H9 (cell line): Measurements from ENCODE around the gene SNX30. TPM values are rescaled to one million over a fixed set of nuclear protein-coding genes. Genes with fewer than 3 reads are reported as not detected.
A peak's percentile ranks its signal among the peaks of the same experiment; 100 is the strongest.

Source experiments
- DNase-seq: peaks from one replicate; pipeline ENCODE4 v3.0.0-alpha.2; 2017
- H2AFZ ChIP-seq: one replicate; pipeline ENCODE4 v1.6.1; 2013; ENCODE audit warnings: mild to moderate bottlenecking, low read length, control low read depth, moderate library complexity
- H2AK5ac ChIP-seq: 2 replicates; pipeline ENCODE4 v1.6.1; 2013; ENCODE audit warnings: low read length, control low read depth, mixed read lengths; ENCODE audit not compliant: insufficient read length
- H2BK120ac ChIP-seq: one replicate; pipeline ENCODE4 v1.6.1; 2013; ENCODE audit warnings: low read depth, mild to moderate bottlenecking, low read length, control low read depth, inconsistent platforms; ENCODE audit not compliant: poor library complexity, severe bottlenecking
- H2BK12ac ChIP-seq: 2 replicates; pipeline ENCODE4 v1.6.1; 2013; ENCODE audit warnings: low read length, control low read depth, mixed read lengths, low read depth; ENCODE audit not compliant: insufficient read length
- H2BK15ac ChIP-seq: 2 replicates; pipeline ENCODE4 v1.6.1; 2013; ENCODE audit warnings: low read depth, low read length, control low read depth
- H2BK20ac ChIP-seq: one replicate; pipeline ENCODE4 v1.6.1; 2013; ENCODE audit warnings: low read depth, mild to moderate bottlenecking, low read length, control low read depth, inconsistent platforms; ENCODE audit not compliant: poor library complexity, severe bottlenecking
- H2BK5ac ChIP-seq: 2 replicates; pipeline ENCODE4 v1.6.1; 2013; ENCODE audit warnings: low read length, control low read depth, mixed read lengths; ENCODE audit not compliant: insufficient read length
- H3K14ac ChIP-seq: 2 replicates; pipeline ENCODE4 v1.6.1; 2013; ENCODE audit warnings: low read length, control low read depth; ENCODE audit not compliant: insufficient read depth
- H3K18ac ChIP-seq: 2 replicates; pipeline ENCODE4 v1.6.1; 2013; ENCODE audit warnings: low read depth, mild to moderate bottlenecking, mixed read lengths, low read length, control low read depth; ENCODE audit not compliant: insufficient read length
- H3K23ac ChIP-seq: 2 replicates; pipeline ENCODE4 v1.6.1; 2013; ENCODE audit warnings: low read length, control low read depth, mixed read lengths, low read depth; ENCODE audit not compliant: insufficient read length
- H3K23me2 ChIP-seq: 2 replicates; pipeline ENCODE4 v1.6.1; 2013; ENCODE audit warnings: low read depth, mild to moderate bottlenecking, mixed read lengths, low read length, control low read depth; ENCODE audit not compliant: insufficient read length, poor library complexity, severe bottlenecking
- H3K27ac ChIP-seq: 2 replicates; pipeline ENCODE4 v1.5.1; 2013; ENCODE audit warnings: low read length, control low read depth, mixed read lengths, low read depth; ENCODE audit not compliant: insufficient read length
- H3K27me3 ChIP-seq: 2 replicates; pipeline ENCODE4 v1.6.1; 2013; ENCODE audit warnings: low read length, control low read depth, inconsistent platforms; ENCODE audit not compliant: insufficient read depth
- H3K4ac ChIP-seq: 2 replicates; pipeline ENCODE4 v1.6.1; 2013; ENCODE audit warnings: low read depth, mild to moderate bottlenecking, control low read depth, inconsistent platforms, low read length, moderate library complexity
- H3K4me1 ChIP-seq: 2 replicates; pipeline ENCODE4 v1.6.1; 2013; ENCODE audit warnings: low read length, control low read depth, inconsistent platforms; ENCODE audit not compliant: insufficient read depth
- H3K4me2 ChIP-seq: 2 replicates; pipeline ENCODE4 v1.6.1; 2013; ENCODE audit warnings: low read length, control low read depth, mixed read lengths; ENCODE audit not compliant: insufficient read length, insufficient read depth
- H3K56ac ChIP-seq: 2 replicates; pipeline ENCODE4 v1.6.1; 2013; ENCODE audit warnings: low read depth, mild to moderate bottlenecking, mixed read lengths, low read length, control low read depth; ENCODE audit not compliant: insufficient read length
- H3K79me1 ChIP-seq: 2 replicates; pipeline ENCODE4 v1.6.1; 2013; ENCODE audit warnings: low read depth, mild to moderate bottlenecking, moderate library complexity, low read length, control low read depth, inconsistent platforms; ENCODE audit not compliant: insufficient read depth, poor library complexity, severe bottlenecking
- H3K79me2 ChIP-seq: 2 replicates; pipeline ENCODE4 v1.6.1; 2013; ENCODE audit warnings: low read length, control low read depth, inconsistent platforms; ENCODE audit not compliant: insufficient read depth
- H3K9ac ChIP-seq: 2 replicates; pipeline ENCODE4 v1.6.1; 2013; ENCODE audit warnings: low read length, control low read depth, mixed read lengths; ENCODE audit not compliant: insufficient read length; ENCODE audit errors: extremely low read depth
- H3K9me3 ChIP-seq: one replicate; pipeline ENCODE4 v1.6.1; 2013; ENCODE audit warnings: low read depth, low read length, inconsistent platforms; ENCODE audit not compliant: control insufficient read depth
- H3T11ph ChIP-seq: one replicate; pipeline ENCODE4 v1.6.1; 2013; ENCODE audit warnings: mild to moderate bottlenecking, low read length, control low read depth, inconsistent platforms
- H4K20me1 ChIP-seq: one replicate; pipeline ENCODE4 v1.6.1; 2013; ENCODE audit not compliant: control insufficient read depth, insufficient read length, insufficient read depth
- H4K5ac ChIP-seq: 2 replicates; pipeline ENCODE4 v1.6.1; 2013; ENCODE audit warnings: low read depth, mild to moderate bottlenecking, mixed read lengths, low read length, control low read depth; ENCODE audit not compliant: insufficient read length
- H4K8ac ChIP-seq: replicated peaks from 2 replicates; pipeline ENCODE4 v1.6.1; 2013; ENCODE audit warnings: low read length, control low read depth, mixed read lengths, low read depth; ENCODE audit not compliant: insufficient read length
- H4K91ac ChIP-seq: 2 replicates; pipeline ENCODE4 v1.6.1; 2013; ENCODE audit warnings: low read depth, mild to moderate bottlenecking, moderate library complexity, mixed read lengths, low read length, control low read depth; ENCODE audit not compliant: insufficient read length
- H3K27ac Mint-ChIP-seq, 3 experiments: 2 replicates in 2 of 3; 3 replicates in 1 of 3; pipeline ENCODE4 v1.8.0; 2020 to 2021; ENCODE audit warnings: mixed read lengths in 3 of 3, mild to moderate bottlenecking in 1 of 3, moderate library complexity in 1 of 3
- H3K27me3 Mint-ChIP-seq: 2 replicates; pipeline ENCODE4 v1.8.0; 2021; ENCODE audit warnings: low read depth, mild to moderate bottlenecking, moderate library complexity, mixed read lengths
- H3K36me3 Mint-ChIP-seq, 3 experiments: 2 replicates in 2 of 3; 3 replicates in 1 of 3; pipeline ENCODE4 v1.8.0; 2020 to 2021; ENCODE audit warnings: low read depth in 3 of 3, mixed read lengths in 3 of 3; ENCODE audit not compliant: insufficient read depth in 1 of 3
- H3K4me1 Mint-ChIP-seq, 2 experiments: 2 replicates each; pipeline ENCODE4 v1.8.0; 2020; ENCODE audit warnings: mixed read lengths in 2 of 2
- H3K4me3 Mint-ChIP-seq, 2 experiments: 2 replicates in 1 of 2; 3 replicates in 1 of 2; pipeline ENCODE4 v1.8.0; 2020 to 2021; ENCODE audit warnings: mild to moderate bottlenecking in 2 of 2, mixed read lengths in 2 of 2, moderate library complexity in 1 of 2
- H3K9me3 Mint-ChIP-seq, 2 experiments: 2 replicates in 1 of 2; 3 replicates in 1 of 2; pipeline ENCODE4 v1.8.0; 2020; ENCODE audit warnings: mild to moderate bottlenecking in 2 of 2, mixed read lengths in 2 of 2, moderate library complexity in 1 of 2
- CTCF ChIP-seq: fragments of 200-600 bp; sonication (generic); conservative IDR thresholded peaks from 3 replicates; pipeline ENCODE4 v1.8.0; 2021; ENCODE audit warnings: antibody characterized with exemption, mild to moderate bottlenecking
- WGBS: extraction: QIAGEN DNeasy Blood & Tissue Kit; methylation state at CpG from one replicate; pipeline ENCODE4 v1.1.7; 2013; ENCODE audit warnings: missing lambda C conversion rate, low lambda C conversion rate, mixed read lengths; ENCODE audit not compliant: insufficient read length; ENCODE audit errors: extremely low coverage; 5-methylcytosine and 5-hydroxymethylcytosine counted together
- total RNA-seq: library from RNA; stranded (reverse); gene quantifications from 2 replicates; pipeline ENCODE4 v1.2.1, GENCODE V29; 2021

Gene SNX30
- total RNA-seq, 1 experiment from 2014 or later: 10.3 TPM

- Histone ChIP-seq H4K91ac (no peak overlapping the region), H3K56ac (no peak overlapping the region), H2BK15ac (no peak overlapping the region), H3K23me2 (no peaks in the 10 kb centered on the region), H3K4ac (no peak overlapping the region), H3K9ac (no peak overlapping the region), H4K20me1 (no peaks in the 10 kb centered on the region), H3K18ac (no peak overlapping the region), H4K8ac (no peak overlapping the region), H2BK120ac (no peak overlapping the region), H2BK5ac (no peak overlapping the region), H3K4me1 (no peaks in the 10 kb centered on the region), H3T11ph (no peak overlapping the region), H4K5ac (no peak overlapping the region), H3K79me2 (no peaks in the 10 kb centered on the region), H2AFZ (no peak overlapping the region), H3K27me3 (no peaks in the 10 kb centered on the region), H2BK12ac (no peak overlapping the region), H3K23ac (no peak overlapping the region), H3K9me3 (no peaks in the 10 kb centered on the region), H2BK20ac (no peak overlapping the region), H2AK5ac (no peak overlapping the region), H3K14ac (no peak overlapping the region), H3K4me2 (no peak overlapping the region), H3K79me1 (no peaks in the 10 kb centered on the region), H3K27ac (no peak overlapping the region)
- no peaks in the 10 kb centered on the region for H3K27me3 Mint-ChIP-seq
- peak; percentile 85 for DNase-seq
- peaks cover 0 to 2% (median 0%) of the 10 kb centered on the region in 3 experiments; a peak in 2 of 7 replicates for H3K36me3 Mint-ChIP-seq
- no peak overlapping the region for H3K4me3 Mint-ChIP-seq
- H3K27ac Mint-ChIP-seq: no peak overlapping the region
- H3K4me1 Mint-ChIP-seq: 0 out of 4 replicates have a peak, but pooled peaks cover 0 to 4% of the 10 kb centered on the region in 2 experiments
- WGBS: no CpG with 5 or more reads among the region's 5 CpGs
- TF ChIP-seq CTCF: peak; percentile 83
- peaks cover 0 to 2% of the 10 kb centered on the region in 2 experiments; a peak in 3 of 5 replicates for H3K9me3 Mint-ChIP-seq
Measured at GRCh38 chr9:112793213-112793810, 42.8 kb downstream of the SNX30 start.
